Ureter (tissue), 1 donor: ENCODE data around the gene PIWIL1. TPM values are rescaled to one million over a fixed set of nuclear protein-coding genes. Genes with fewer than 3 reads are reported as not detected.

Source experiments
- DNase-seq: peaks from one replicate; pipeline ENCODE4 v3.0.0-alpha.2; 2020; ENCODE audit warnings: low spot score
- total RNA-seq: library from RNA; stranded (reverse); gene quantifications from one replicate; pipeline ENCODE4 v1.2.4, GENCODE V29; 2023
- donor health status: DM: yes; HTN: yes; CAD: no.

Gene PIWIL1
- total RNA-seq, 1 donor from 2014 or later, result not detected

DNA sequence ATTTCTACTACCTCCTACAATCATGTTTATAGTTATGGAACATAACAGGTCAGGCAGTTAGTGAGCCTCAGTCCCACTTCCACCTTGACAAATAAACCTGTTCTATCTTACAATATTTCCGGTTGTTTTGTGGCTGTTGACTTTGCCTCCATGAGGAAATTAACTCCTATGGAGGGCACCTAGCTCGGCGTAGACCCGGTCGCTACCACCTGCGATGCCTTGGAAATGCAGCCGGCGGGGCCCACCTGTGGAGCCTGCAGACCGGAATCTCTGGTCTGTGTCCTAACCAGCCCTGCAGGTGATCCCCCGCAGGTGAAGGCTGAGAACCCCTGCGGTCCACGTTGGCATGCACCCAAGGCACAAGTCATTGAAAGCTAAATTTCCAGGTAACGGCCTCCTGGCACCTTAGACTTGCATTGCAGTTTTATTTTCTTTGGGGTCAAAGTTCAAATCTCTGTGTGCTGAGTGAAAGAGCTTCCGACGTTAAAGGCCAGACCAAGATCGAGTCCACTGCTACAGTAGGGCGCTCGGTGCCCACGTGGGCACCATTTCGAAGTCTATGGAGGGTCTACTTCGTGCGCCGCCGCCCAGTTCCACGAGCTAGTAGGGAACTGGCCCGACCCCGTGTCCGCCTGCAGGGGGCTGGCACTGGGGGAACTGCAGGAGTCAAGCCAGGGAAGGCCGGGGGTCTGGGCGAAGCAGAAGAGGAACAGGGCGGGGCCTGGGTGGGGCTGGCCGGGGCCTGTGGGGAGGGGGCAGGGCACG is 782 bp upstream of the PIWIL1 start:
- no peak for DNase-seq

DNA sequence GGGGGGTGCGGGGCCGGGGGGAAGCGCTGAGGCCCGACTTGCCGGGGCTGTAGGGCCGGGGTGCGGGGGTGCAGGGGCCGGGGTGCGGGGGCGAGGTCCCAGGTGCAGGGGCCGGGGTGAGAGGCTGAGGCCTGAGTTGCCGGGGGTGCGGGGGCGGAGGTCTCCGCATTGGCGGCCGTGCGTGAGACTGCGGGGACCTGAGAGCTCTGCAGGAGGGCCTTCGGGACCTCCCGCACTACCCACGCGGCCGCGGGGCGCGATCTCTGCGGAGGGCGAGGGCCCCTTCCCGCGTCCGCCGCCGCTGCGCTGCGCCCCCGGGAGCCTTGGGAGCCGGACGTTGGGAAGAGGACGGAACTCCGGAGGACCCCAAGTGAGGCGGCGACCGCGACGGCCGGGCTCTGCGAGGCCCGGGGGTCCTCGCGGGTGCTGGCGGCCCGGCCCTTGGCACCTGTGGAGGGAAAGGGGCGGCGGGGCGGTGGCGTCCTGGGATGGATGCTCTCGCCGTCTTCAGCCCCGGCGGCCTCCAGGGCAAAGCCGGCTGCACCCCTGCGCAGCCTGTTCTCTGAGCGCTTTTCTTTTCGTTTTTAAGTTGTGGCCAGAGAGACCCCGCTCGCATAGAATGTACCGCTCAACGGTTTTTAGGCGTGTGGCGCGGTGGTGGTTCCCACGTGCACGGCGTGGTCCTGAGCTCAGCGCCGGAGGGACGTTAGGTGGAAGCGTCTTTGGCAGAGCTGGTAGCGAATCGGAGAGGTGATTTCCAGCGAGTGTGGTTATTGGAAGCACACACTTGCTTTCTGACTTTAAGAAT is 1.3 kb downstream of the PIWIL1 start:
- DNase-seq, result no peak

DNA sequence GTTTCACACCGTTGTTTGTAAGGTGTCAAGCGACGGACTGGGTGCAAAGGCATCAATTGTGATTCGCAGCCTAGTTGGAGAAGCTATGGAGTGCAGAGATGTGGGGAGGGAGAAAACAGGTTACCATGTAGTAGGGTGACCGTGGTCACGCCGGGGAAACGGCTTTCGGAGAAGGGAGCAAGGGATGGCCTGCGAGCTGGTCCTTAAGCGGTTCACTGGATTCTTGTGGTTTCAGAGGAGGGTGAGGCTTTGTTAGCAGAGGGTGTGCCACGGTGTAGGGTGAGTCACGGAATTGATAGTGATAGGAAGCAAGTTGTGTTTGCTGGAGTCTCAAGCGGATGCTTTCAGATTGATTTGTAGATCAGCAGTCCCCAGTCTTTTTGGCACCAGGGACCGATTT is 2.3 kb downstream of the PIWIL1 start:
- DNase-seq, result peak; percentile 64

DNA sequence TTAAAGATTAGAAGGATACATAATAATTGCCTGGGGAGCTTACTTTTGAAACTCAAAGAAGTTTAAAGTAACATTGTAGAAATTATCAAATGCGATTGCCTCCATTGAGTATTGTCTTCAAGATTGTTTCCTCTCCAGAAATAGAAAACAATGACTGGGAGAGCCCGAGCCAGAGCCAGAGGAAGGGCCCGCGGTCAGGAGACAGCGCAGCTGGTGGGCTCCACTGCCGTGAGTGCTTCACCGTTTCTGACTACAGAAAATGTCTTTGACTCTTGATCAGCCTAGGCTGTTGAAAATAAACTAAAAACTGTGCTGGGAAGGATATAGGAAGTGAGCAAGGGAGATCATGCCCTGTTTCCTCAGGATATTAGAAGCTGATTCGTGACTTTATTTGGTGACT is 4.8 kb downstream of the PIWIL1 start:
- DNase-seq, result no peak

DNA sequence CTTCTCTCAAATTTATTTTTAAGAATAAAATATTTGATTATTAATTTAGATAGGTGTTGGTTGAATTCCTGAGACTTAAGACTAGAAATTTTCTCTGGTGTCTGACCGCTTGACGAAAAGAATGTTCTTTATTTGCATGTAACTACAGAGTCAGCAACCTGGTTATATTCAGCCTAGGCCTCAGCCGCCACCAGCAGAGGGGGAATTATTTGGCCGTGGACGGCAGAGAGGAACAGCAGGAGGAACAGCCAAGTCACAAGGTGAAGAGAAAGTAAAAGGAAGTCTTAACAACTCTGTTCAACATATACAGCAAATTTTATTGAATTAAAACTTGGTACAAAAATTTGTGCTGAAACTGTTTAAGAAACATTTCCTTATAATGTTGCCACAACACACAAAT is 5.2 kb downstream of the PIWIL1 start:
- DNase-seq, result no peak

DNA sequence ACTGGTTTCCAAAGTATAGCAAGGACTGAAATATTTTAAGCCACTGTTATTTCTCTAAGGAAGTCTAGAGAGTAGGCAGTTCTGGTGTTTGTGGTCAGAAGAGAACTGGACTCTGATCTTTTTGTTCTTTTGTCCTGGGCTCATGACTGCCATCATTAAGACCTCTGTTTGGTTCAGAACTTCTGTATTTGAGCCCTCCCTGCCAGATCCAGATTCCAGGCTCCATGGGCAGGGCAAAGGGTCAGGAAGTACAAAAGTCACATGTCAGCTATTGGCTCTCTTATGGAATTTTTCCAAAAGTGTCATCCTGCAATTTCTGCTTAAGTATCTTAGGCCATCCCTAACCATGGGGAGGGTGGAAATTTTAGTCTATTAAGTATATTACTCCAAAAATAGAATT is 6.8 kb downstream of the PIWIL1 start:
- DNase-seq, result no peak

DNA sequence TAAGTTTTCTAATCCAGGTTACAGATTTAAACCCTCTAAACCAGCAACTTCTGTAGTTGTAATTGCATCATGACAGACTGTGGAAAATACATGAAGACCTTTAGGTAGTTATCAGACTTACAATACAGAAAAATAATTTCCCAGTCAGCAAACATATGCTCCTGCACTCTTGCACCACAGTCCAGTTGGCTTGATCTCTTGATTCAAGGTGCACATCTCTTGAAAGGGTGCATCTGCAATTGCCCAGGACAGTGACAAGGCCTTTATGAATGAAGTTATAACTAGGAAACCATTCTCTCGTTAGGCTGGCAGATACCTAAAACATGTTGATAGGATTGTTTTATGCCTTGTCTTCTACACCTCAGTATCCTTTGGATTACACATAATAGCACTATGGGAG is 7.6 kb downstream of the PIWIL1 start:
- no peak for DNase-seq

DNA sequence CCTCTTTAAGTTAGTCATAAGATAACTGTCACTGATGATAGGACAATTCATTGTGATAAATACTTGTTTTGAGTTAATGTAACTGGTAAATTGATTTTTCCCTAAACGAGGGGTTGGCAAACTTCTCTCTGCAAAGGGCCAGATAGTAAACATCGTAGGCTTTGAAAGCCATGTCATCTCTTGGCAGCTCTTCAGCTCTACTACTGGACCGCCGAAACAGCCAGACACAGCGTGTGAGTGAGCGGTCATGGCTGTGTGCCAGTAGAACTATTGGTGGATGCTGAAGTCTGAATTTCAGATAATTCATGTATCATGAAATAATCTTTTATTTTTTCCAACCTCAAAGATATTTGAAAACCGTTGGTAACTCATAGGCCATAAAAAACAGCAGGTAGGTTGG is 9.9 kb downstream of the PIWIL1 start:
- DNase-seq, result no peak

DNA sequence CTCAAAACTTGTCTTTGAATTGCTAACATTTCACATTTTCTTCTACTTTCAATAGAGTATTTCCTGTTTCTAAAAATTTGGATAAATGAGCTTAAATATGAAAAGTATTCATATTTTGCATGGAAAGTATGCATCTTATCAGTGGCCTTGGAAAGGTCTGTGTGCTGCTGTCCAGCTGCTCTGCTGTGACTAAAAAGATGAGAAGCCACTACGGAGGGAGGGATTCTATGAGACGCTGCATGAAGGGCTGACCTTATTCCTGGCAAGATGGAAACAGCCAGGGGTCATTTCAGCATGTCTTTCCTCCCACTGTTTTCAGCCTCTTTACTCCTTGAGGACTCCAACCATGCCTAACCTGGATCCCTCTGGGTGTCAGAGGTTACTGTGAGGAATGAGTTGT is 13.0 kb downstream of the PIWIL1 start:
- DNase-seq, result no peak

DNA sequence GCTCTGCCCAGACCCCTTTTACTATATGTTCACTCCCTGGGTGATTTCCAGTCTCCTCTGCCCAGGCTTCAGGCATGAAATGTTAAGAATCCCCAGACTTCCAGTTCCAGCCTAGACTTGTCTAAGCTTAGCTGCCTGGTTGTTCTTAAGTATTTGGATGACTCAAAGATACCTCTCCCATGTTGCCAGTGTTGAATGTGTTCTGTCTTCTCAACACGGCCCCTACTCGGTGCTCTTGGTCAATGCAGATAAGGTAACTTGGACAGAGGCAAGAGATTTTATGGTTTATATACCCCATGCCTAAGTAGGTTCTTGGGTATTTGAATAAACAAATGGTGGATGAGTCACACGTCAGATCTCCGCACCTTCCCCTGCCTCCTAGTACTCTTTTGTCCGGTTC is 13.6 kb downstream of the PIWIL1 start:
- no peak for DNase-seq

DNA sequence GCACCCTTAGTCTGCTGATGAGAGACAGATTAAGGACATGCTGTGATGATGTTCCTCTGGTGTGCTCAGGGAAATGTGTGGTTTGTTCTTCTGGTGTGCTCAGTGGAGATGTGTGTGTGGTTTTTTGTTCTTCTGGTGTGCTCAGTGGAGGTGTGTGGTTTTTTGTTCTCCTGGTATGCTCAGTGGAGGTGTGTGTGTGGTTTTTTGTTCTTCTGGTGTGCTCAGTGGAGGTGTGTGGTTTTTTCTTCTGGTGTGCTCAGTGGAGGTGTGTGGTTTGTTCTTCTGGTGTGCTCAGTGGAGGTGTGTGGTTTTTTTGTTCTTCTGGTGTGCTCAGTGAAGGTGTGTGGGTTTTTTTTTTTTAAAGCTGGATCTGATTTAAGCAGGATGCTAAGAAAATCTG is 15.4 kb downstream of the PIWIL1 start:
- no peak for DNase-seq

DNA sequence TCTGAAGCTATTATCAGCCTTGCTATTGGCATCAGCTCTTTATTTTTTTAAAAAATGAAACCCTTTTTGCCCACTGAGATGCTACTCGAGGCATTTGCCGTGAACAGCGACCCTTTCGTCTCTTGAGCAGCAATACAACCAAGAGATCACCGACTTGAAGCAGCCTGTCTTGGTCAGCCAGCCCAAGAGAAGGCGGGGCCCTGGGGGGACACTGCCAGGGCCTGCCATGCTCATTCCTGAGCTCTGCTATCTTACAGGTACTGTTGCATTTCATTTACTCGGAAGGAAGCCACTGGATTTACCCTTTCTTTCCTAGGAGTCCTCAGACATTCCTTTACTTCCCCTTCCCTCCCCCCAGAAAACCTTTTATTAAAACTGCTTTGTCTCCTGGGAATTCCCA is 16.7 kb downstream of the PIWIL1 start:
- no peak for DNase-seq

DNA sequence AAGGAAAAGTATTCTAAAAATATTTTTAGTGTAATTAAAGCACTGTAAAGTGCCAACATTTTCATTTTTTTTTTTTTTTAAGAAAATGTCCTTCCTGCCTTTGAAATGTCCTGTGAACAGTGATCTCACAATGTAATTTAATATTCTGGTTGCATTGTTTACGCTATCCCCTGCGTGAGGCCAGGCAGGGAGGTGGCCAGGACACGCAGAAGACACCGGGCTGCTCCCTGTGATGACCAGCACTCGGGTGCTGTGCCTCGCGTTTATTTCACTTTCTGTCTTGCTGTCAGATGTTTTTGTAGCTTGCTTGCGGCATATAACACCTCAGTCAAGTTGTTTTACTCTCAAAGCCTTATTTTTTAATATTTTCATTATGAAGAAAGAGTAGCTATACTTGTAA is 18.5 kb downstream of the PIWIL1 start:
- DNase-seq, result no peak

DNA sequence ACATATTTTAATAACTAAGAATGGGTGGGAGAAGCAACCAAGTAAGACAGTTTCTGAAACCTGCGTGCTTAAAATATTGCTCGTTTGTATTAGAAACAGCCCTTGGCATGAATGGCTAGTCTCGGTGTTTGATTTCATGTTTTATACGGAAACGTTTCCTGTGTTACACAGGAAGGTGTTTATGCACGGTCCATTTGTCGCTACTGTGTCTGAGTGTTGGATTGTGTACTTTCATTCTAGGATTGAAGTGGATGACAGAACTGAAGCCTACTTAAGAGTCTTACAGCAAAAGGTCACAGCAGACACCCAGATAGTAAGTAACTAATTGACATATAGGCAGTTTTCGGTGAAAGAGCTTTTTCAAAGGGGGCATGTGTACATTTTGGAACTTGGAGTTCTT is 19.6 kb downstream of the PIWIL1 start:
- DNase-seq, result no peak

DNA sequence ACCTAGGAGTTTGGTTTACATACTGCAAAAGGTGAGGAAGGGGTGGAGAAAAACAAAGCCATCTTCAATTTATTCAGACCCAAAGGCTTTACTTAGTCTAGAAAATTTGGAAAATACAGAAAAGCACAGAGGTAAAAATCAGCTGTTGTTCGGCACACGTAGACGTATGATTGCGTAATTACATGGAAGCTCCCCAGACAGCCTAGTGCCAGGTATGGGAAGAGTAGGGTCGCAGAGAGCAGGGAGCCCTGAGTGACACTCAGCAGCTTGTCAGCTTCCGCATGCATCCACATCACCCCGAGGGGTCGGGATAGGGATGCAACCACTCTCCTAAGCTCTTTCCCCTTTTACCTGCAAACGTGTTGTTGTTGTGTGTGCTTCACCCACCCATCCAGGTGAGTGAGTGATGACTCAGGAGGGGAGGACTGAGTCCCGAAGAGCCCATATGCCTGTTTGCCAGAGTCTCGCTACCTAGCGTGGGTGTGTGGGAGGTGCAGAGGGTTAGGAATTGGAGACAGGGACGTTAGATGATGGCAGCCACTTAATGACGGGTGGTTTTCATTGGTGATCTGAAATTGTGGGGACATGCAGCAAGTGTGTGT is 20.1 kb downstream of the PIWIL1 start:
- DNase-seq, result no peak

DNA sequence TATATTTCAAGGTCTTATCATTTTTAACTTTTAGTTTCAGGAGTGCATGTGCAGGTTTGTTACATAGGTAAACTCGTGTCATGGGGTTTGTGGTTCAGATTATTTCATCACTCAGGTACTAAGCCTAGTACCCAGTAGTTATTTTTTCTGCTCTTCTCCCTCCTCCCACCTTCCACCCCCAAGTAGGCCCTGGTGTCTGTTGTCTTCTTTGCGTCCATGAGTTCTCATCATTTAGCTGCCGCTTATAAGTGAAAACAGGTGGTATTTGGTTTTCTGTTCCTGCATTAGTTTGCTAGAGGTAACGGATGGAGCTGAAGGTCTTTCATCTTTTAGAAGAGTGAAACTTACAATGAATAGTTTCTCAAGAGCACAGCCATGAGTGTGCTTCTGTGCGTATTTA is 24.4 kb downstream of the PIWIL1 start:
- DNase-seq, result no peak

DNA sequence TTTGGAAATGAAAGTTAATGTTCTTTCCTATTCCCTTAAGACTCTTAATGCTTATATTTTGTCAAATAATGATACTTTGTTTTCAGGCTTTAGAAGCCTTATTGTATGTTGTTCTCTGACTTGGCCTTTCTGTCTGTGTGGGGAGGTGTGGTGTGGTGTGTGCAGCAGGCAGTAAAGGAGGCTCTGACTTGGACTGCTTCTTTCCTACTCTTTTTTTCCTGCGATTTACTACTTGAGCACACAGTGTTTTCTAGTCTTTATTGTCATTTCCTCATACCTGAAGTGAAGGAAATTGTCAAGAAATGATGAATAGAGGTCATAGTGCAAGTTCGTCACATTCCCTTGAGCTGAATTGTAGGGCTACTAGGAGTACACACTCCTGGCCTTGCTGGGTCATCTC is 26.9 kb downstream of the PIWIL1 start:
- no peak for DNase-seq

DNA sequence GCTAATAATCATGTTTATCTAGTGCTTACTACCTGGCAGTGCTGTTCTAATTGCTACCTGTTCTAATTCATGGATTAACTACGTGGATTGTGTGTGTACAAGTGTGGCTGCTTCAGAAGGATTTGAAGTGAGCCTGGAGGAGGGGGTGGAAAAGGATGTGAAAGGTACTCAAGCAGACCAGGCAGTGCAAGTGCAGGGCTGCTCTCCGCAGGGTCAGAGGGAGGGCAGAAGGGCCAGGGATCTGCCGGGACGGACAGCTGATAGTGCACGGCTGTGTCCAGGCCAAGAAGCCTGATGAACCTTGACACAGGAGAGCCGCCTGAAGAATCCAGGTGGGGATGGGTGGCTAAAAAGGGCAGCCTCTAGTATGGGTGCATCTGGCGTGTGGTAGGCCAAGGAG is 28.5 kb downstream of the PIWIL1 start:
- DNase-seq, result no peak

DNA sequence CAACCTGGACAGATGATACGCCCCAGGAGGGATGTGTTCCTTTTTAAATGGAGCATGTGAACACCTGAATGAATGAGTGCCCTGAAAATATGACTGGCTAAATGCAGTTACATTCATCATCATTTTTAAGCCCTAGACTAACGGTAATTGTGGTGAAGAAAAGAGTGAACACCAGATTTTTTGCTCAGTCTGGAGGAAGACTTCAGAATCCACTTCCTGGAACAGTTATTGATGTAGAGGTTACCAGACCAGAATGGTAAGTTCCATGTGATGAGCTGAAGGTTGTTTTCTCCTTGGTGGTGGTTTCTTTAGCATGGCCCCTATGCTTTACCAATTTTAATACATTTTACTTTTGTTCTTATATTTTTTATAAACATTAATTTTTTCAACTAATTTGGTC is 29.3 kb downstream of the PIWIL1 start:
- DNase-seq, result no peak

DNA sequence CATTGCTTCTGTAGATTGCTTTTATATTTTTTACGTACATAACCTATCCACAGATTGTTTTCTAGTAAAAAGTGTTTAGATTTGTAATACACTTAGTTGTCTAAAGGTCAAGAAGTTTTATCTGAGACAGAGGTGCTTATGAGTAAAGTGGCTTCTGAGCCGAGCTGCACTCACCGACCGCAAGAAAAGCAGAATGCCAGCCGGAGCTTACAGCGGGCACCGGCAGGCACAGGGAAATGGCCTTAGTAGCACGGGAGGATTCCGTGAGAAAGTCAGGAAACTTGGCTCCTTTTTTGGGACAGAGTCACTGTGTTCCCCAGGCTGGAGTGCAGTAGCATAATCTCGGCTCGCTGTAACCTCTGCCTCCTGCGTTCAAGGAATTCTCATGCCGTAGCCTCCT is 29.8 kb downstream of the PIWIL1 start:
- DNase-seq, result no peak

DNA sequence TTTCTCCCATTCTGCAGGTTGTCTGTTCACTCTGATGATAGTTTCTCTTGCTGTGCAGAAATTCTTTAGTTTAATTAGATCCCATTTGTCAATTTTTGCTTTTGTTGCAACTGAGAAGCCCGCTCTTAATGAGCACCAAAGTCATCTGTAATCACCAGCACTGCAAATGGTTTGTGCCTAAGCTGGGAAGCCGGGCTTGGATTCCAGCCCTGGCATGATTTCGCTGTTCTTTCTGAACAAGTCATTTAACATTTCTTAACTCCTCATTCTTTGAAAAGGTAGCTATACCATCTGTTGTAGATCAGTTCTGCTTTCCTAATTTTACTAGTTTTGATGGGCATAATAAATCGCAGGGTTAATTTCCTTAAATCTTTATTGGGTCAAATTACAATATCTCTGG is 32.1 kb downstream of the PIWIL1 start:
- no peak for DNase-seq

DNA sequence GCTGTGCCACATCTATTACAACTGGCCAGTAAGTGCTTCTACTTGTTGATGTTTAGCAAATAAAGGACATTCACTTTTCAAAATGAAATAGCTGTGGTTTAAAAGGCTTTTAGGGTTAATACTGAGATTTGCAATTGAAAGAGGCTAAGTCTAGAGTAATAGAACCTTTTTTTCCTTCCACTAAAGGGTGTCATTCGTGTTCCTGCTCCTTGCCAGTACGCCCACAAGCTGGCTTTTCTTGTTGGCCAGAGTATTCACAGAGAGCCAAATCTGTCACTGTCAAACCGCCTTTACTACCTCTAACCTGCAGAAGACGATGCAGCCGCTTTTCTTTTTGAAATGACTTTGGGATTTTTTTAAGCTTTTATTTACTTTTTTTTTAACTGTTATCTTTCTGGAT is 33.6 kb downstream of the PIWIL1 start:
- no peak for DNase-seq

DNA sequence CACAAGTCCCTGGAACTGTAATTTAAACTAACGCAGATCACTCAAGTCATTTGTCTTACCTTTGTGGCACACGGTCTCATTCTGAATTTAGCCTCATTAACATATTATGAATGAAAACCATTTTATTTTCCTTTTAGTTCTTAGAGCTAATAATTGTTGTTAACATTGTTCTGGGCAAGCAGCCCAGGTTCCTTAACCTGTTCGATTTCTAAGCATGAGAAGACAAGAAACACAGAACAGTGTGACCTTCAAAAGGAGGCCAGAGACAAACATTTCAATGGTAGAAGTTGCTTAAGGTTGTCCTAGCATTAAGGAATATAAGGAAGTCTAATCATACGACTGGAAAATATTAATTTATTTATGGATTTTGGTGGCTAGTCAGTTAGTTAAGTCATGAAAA is 35.2 kb downstream of the PIWIL1 start:
- DNase-seq, result no peak
